Measurements from ENCODE around the gene MB21D2. TPM values are rescaled to one million over a fixed set of nuclear protein-coding genes. Genes with fewer than 3 reads are reported as not detected.

Gene MB21D2
- total and polyA plus RNA-seq, 2 donors = 4.1 to 22.6 TPM

GRCh38 chr3:192747145-192747544 is 170.5 kb downstream of the MB21D2 start:
- 56% methylated on average over 1 of the region's 1 CpG for WGBS
- H3K27ac ChIP-seq (ENCODE audit: low read depth) = no peak overlapping the region
- H3K4me1 ChIP-seq (ENCODE audit: insufficient read depth) = no peaks in the 10 kb centered on the region
- no peaks in the 10 kb centered on the region for H3K36me3 ChIP-seq (ENCODE audit: insufficient read depth)
- DNase-seq (ENCODE audit: extremely low spot score) = no peak
- no peak overlapping the region for H3K4me3 ChIP-seq (ENCODE audit: low read depth, low read length)

Other genes with a start within 250 kb of the MB21D2 start
- gene FGF12, start 190.3 kb downstream of the MB21D2 start, total RNA-seq = 4.5 TPM
- gene FGF12, start 190.3 kb downstream of the MB21D2 start, polyA plus RNA-seq = 0.72 TPM

All from urinary bladder (tissue), 4 donors.